Measurements from ENCODE around the gene NT5DC2. TPM values are rescaled to one million over a fixed set of nuclear protein-coding genes. Genes with fewer than 3 reads are reported as not detected.

Gene NT5DC2
- total and polyA plus RNA-seq, 2 experiments from 2014 or later = 166 to 167 TPM

GRCh38 chr3:52483577-52484381 lies 49.9 kb downstream of the NT5DC2 start:
- H3K27me3 ChIP-seq = no peaks in the 10 kb centered on the region
- peaks cover 20% of the 10 kb centered on the region for H3K4me1 ChIP-seq (ENCODE audit: insufficient read depth)
- no peaks in the 10 kb centered on the region for H3K36me3 ChIP-seq (replicated peaks; ENCODE audit: insufficient read depth, low read depth)
- no peaks in the 10 kb centered on the region for H3K79me2 ChIP-seq
- no peaks in the 10 kb centered on the region for H3K9me2 ChIP-seq (replicated peaks; ENCODE audit: insufficient read depth)
- WGBS (ENCODE audit: low lambda C conversion rate, missing lambda C conversion rate) = 58% methylated on average over 13 of the region's 13 CpGs
- H3K9me3 ChIP-seq (ENCODE audit: low read depth) = no peaks in the 10 kb centered on the region
- H2AFZ ChIP-seq = no peak overlapping the region
- peak; percentile 37 for DNase-seq (ENCODE audit: low spot score)
- H3K4me3 ChIP-seq = no peak overlapping the region
- TF ChIP-seq CTCF (IDR thresholded peaks at IDR 0.05; ENCODE audit: poor library complexity) = no peak
- no peak for TF ChIP-seq EZH2phosphoT487 (IDR thresholded peaks at IDR 0.05; ENCODE audit: low read depth, severe bottlenecking, unreplicated experiment)
- TF ChIP-seq EZH2 (IDR thresholded peaks at IDR 0.05; ENCODE audit: borderline replicate concordance) = no peak
- H4K20me1 ChIP-seq (ENCODE audit: insufficient read depth, poor library complexity, severe bottlenecking) = no peaks in the 10 kb centered on the region
- H3K4me2 ChIP-seq = peak overlapping the region; percentile 55
- H3K27ac ChIP-seq = peak overlapping the region; percentile 88

GRCh38 chr3:52483081-52483480 lies 50.6 kb downstream of the NT5DC2 start:
- peak overlapping the region; percentile 88 for H3K27ac ChIP-seq
- 89% methylated on average over 14 of the region's 14 CpGs for WGBS (ENCODE audit: low lambda C conversion rate, missing lambda C conversion rate)
- H3K27me3 ChIP-seq = no peaks in the 10 kb centered on the region
- H3K4me1 ChIP-seq (ENCODE audit: insufficient read depth) = peaks cover 20% of the 10 kb centered on the region
- TF ChIP-seq CTCF (IDR thresholded peaks at IDR 0.05; ENCODE audit: poor library complexity) (no peak), EZH2phosphoT487 (IDR thresholded peaks at IDR 0.05; ENCODE audit: low read depth, severe bottlenecking, unreplicated experiment) (no peak), EZH2 (IDR thresholded peaks at IDR 0.05; ENCODE audit: borderline replicate concordance) (no peak)
- H3K79me2 ChIP-seq = no peaks in the 10 kb centered on the region
- H3K9me2 ChIP-seq (replicated peaks; ENCODE audit: insufficient read depth) = no peaks in the 10 kb centered on the region
- H3K4me3 ChIP-seq = no peak overlapping the region
- H3K36me3 ChIP-seq (replicated peaks; ENCODE audit: insufficient read depth, low read depth) = no peaks in the 10 kb centered on the region
- no peak overlapping the region for H3K4me2 ChIP-seq
- no peaks in the 10 kb centered on the region for H3K9me3 ChIP-seq (ENCODE audit: low read depth)
- DNase-seq (ENCODE audit: low spot score) = no peak
- no peaks in the 10 kb centered on the region for H4K20me1 ChIP-seq (ENCODE audit: insufficient read depth, poor library complexity, severe bottlenecking)
- H2AFZ ChIP-seq = no peak overlapping the region

- H3K79me2 ChIP-seq = no peaks in the 10 kb centered on the region
- H3K36me3 ChIP-seq (replicated peaks; ENCODE audit: insufficient read depth, low read depth) = no peaks in the 10 kb centered on the region
- DNase-seq (ENCODE audit: low spot score) = no peak
- H2AFZ ChIP-seq = no peak overlapping the region
- WGBS (ENCODE audit: low lambda C conversion rate, missing lambda C conversion rate) = 89% methylated on average over 23 of the region's 23 CpGs
- no peaks in the 10 kb centered on the region for H3K9me3 ChIP-seq (ENCODE audit: low read depth)
- H3K27me3 ChIP-seq = no peaks in the 10 kb centered on the region
- no peak overlapping the region for H3K4me3 ChIP-seq
- H3K4me1 ChIP-seq (ENCODE audit: insufficient read depth) = peaks cover 20% of the 10 kb centered on the region
- no peak overlapping the region for H3K27ac ChIP-seq
- TF ChIP-seq CTCF (IDR thresholded peaks at IDR 0.05; ENCODE audit: poor library complexity) (peak; percentile 41), EZH2 (IDR thresholded peaks at IDR 0.05; ENCODE audit: borderline replicate concordance) (no peak), EZH2phosphoT487 (IDR thresholded peaks at IDR 0.05; ENCODE audit: low read depth, severe bottlenecking, unreplicated experiment) (no peak)
- no peaks in the 10 kb centered on the region for H3K9me2 ChIP-seq (replicated peaks; ENCODE audit: insufficient read depth)
- H3K4me2 ChIP-seq = no peak overlapping the region
- H4K20me1 ChIP-seq (ENCODE audit: insufficient read depth, poor library complexity, severe bottlenecking) = no peaks in the 10 kb centered on the region
These were observed 51.7 kb downstream of the NT5DC2 start for GRCh38 chr3:52481819-52482521.
